Measurements from ENCODE around the gene XYLT1. TPM values are rescaled to one million over a fixed set of nuclear protein-coding genes. Genes with fewer than 3 reads are reported as not detected.

The XYLT1 gene
- total RNA-seq, 1 experiment from 2014 or later: 14.5 TPM

DNA sequence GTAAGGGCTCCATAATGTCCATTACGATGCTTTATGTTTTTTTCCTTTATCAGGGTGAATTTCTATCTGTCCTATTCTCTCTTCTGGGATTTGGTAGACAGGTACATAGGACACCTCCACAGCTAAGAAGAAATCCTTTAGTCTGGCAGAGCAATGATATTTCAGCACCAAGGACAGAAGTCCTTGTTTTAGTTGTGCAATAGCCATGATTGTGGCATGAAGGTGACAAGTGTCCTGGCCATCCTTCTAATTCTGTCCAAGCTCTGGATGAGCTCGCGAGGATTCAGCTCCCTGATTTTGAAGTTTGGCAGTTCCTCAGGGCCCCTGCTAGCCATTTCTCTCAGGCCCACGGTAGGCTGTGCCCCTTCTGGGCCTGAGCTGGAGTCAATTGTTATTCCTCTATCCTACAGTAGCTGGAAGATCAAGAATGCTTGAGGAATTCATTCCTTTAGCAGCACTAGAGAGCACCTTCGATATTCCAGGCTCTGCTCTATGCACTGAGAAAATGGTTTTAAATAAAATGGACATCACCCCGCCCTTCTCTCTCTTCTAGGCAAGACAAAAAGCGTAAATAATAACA is 320.8 kb downstream of the XYLT1 start:
- Histone ChIP-seq H2AFZ (ENCODE audit: low read length) (no peak overlapping the region), H2AK5ac (ENCODE audit: insufficient read length, low read length) (no peak overlapping the region), H3K27ac (ENCODE audit: insufficient read length, low read depth, low read length) (no peak overlapping the region), H3K4me1 (ENCODE audit: insufficient read depth, low read length) (no peaks in the 10 kb centered on the region), H2BK12ac (ENCODE audit: insufficient read length, low read depth, low read length) (no peak overlapping the region), H2BK20ac (ENCODE audit: low read depth, low read length, poor library complexity, severe bottlenecking) (no peak overlapping the region), H2BK15ac (ENCODE audit: low read depth, low read length) (no peak overlapping the region), H4K8ac (replicated peaks; ENCODE audit: insufficient read length, low read depth, low read length) (no peak overlapping the region), H2BK5ac (ENCODE audit: insufficient read length, low read length) (no peak overlapping the region), H3K56ac (ENCODE audit: insufficient read length, low read depth, low read length) (no peak overlapping the region), H3T11ph (ENCODE audit: low read length) (no peak overlapping the region), H3K23ac (ENCODE audit: insufficient read length, low read depth, low read length) (no peak overlapping the region), H3K4me2 (ENCODE audit: insufficient read depth, insufficient read length, low read length) (no peak overlapping the region), H3K23me2 (ENCODE audit: insufficient read length, low read depth, low read length, poor library complexity, severe bottlenecking) (no peaks in the 10 kb centered on the region), H3K79me1 (ENCODE audit: insufficient read depth, low read depth, low read length, poor library complexity, severe bottlenecking) (no peaks in the 10 kb centered on the region), H3K4ac (ENCODE audit: low read depth, low read length) (no peak overlapping the region), H3K14ac (ENCODE audit: insufficient read depth, low read length) (no peak overlapping the region), H3K79me2 (ENCODE audit: insufficient read depth, low read length) (no peaks in the 10 kb centered on the region), H3K18ac (ENCODE audit: insufficient read length, low read depth, low read length) (no peak overlapping the region), H3K9ac (ENCODE audit: extremely low read depth, insufficient read length, low read length) (no peak overlapping the region), H4K5ac (ENCODE audit: insufficient read length, low read depth, low read length) (no peak overlapping the region), H4K91ac (ENCODE audit: insufficient read length, low read depth, low read length) (no peak overlapping the region), H3K27me3 (ENCODE audit: insufficient read depth, low read length) (no peaks in the 10 kb centered on the region), H4K20me1 (ENCODE audit: control insufficient read depth, insufficient read depth, insufficient read length) (no peaks in the 10 kb centered on the region), H3K9me3 (ENCODE audit: control insufficient read depth, low read depth, low read length) (no peaks in the 10 kb centered on the region), H2BK120ac (ENCODE audit: low read depth, low read length, poor library complexity, severe bottlenecking) (no peak overlapping the region)
- Mint-ChIP-seq H3K9me3 (no peaks in the 10 kb centered on the region), H3K27me3 (ENCODE audit: low read depth) (0 out of 2 replicates have a peak, but pooled peaks cover under 1% of the 10 kb centered on the region), H3K27ac (no peak overlapping the region), H3K4me1 (peaks cover 0 to 13% of the 10 kb centered on the region in 2 experiments; a peak in 2 of 4 replicates), H3K36me3 (ENCODE audit: insufficient read depth in 1 of 3, low read depth in 3 of 3) (no peaks in the 10 kb centered on the region), H3K4me3 (no peak overlapping the region)
- DNase-seq: no peak
- TF ChIP-seq, protein P1, sequence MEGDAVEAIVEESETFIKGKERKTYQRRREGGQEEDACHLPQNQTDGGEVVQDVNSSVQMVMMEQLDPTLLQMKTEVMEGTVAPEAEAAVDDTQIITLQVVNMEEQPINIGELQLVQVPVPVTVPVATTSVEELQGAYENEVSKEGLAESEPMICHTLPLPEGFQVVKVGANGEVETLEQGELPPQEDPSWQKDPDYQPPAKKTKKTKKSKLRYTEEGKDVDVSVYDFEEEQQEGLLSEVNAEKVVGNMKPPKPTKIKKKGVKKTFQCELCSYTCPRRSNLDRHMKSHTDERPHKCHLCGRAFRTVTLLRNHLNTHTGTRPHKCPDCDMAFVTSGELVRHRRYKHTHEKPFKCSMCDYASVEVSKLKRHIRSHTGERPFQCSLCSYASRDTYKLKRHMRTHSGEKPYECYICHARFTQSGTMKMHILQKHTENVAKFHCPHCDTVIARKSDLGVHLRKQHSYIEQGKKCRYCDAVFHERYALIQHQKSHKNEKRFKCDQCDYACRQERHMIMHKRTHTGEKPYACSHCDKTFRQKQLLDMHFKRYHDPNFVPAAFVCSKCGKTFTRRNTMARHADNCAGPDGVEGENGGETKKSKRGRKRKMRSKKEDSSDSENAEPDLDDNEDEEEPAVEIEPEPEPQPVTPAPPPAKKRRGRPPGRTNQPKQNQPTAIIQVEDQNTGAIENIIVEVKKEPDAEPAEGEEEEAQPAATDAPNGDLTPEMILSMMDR (conservative IDR thresholded peaks at IDR 0.05): no peak
- no CpG with 5 or more reads among the region's 7 CpGs for WGBS (ENCODE audit: extremely low coverage, insufficient read length, low lambda C conversion rate)

All from H9 (cell line).